ENCODE results near the gene NUP98.
"Not testable (repeated sequence)": the region's sequence is repeated elsewhere in the genome, so short reads cannot be mapped to it uniquely, and the experiment has no call there.

The NUP98 gene

DNA sequence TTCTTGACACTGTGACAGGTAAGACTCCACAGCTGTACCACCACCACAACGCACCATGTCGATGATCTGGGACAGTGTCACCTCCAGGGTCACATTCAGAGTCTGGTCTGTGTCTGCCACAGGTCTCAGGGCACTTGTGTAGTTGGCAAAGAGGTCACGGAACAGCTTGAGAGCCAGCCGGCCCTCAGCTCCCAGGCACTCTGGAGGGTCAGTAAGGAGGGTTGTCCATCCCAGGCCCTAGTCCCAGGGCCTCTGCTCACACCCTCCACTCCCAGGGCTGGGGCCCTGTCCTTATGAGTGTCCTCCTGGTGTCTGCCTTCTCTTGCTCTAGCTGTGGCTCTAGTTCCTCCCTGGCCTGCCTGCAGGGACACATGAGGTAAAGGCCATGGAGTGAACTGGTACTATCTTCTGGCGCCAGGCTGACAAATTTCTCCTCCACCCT lies 127.6 kb downstream of the NUP98 start:
- no peak for DNase-seq (ENCODE audit: low read depth in 3 of 3)

DNA sequence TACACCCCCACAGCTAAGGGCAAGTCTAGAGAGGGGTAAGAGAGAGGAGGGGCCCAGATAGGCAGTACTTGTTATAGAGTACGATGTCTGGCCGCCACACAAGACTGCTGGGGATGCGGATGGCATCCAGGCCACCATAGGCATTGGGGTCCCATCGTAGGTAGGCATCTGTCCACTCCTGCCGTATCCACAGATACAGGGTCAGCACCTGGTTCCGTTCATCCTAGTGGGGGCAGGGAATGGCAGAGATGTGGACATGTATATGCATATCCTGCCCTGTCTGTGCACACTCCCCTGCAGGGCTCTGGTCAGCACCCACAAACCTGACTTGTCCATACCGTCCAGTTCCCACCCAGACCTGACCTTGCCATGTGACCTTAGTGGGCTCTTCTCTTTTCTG lies 128.2 kb downstream of the NUP98 start:
- DNase-seq (ENCODE audit: low read depth in 3 of 3): no peak

DNA sequence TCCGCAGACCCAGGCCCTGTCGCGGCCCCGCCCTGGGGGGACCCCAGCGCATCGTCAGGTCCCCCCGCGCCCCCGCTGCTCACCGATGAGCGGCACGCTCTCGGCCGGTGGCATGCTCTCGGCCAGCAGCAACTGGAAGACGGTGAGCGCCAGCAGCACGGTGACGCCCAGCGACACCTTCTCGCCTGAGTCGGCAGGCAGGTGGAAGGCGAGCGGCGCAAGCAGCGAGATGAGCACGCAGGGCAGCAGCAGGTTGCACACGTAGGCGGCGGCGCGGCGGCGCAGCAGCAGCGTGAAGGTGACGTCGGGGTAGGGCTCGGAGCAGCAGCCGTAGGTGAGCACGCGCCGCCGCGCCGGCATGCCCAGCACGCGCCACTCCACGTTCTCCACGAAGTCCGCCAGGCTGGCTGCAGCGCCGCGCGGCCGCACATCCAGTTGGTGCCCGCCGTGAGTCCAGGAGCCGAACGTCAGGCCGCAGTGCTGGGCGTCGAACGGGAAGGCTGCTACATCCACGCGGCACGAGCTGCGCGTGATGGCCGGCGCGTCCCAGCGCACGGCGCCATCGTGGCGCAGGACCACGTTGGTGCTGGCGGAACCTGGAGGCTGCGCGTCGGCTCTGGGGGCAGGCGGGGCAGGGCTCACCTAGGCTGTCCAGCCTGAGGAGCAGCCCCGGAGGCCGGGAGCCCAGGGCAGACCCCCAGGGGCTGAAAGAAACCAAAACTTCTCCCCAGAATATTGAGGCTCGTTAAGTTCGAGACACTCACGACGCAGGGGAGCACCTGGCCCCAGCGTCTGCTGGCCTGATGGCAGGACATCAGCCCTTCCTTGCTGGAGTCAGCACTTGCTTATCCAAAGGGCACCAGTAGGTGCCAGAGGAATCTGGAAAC lies 130.0 kb downstream of the NUP98 start:
- DNase-seq (ENCODE audit: low read depth in 3 of 3): no peak

DNA sequence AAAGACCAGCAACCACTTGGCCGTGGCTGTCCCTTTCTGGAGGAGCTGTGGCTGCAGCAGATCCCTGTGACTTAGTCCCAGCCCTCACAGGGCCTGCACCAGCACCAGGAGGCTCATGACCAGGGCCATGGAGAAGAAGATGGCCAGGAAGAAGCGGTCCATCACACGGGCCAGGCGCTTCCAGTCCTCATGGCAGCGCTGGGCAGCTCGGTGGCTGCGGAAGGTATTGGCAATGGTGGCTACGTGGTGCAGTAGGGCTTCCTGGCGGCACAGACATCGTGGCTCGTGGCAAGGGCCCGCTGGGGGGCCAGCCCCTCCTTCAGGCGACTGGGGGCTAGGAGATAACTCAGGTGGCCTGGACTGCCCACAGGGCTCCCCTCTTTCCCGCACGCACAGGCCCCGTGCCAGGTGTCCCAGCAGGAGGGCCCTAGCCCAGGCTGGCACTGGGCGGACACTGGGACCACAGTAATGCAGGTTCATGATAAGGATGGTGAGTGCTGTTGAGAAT lies 131.3 kb downstream of the NUP98 start:
- no peak for DNase-seq (ENCODE audit: low read depth in 3 of 3)

DNA sequence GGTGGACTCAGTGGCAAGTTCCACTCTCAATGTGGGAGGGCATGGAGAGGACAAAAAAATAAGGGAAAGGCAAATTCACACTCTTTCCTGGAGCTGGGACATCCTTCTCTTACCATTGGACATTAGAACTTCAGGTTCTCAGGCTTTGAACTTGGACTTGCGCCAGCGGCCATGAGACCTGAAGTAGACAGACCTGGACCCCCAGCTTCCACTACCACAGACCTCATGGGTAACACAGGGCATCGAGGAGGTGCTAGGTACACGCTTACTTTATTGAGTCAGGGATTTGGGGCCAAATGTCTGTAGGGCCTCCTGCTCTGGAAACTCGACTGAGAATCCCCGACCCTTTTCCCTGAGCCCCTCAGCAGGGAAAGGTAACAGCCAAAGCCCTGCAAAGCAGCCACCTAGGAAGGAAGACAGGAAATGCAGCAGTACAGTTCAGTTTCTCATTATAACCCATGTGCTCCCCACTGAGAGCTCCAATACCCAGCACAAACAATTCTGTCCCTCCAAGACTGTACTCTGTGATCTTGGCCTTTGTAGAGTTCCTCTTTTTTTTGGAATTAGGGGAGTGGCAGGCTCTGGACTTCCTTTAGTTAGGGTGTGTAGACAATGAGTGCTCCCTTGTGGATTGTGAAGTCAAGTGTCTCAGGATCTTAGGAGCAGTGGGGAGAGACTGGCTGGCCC lies 131.9 kb downstream of the NUP98 start:
- no peak for DNase-seq (ENCODE audit: low read depth in 3 of 3)

DNA sequence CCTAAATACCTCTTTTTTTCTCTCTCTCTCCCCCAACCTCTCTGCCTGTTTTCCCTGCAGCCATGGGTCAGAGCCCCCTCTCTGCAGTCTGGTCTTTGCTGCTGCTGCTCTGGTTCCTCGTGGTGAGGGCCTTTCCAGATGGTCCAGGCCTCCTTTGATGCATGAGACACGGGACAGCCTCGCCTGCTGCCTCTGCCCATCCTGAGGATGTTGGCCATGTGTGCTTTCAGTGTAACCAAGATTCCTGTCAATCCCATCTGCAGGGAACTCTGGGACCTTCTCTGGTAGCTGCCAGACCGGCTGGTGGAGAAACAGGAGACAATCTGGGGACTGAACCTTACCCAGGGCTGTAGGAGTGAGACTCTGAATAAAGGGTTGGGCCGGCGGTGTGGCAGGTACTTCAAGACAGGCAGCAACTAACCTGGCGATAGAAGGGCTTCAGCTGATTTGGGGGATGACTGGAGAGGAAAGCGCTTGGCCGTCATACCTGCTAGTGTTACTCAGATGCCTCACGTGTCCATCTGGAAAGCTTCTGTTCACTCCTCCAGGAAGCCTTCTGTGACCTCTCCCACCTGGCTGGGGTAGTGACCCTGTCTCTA lies 133.2 kb downstream of the NUP98 start:
- no peak for DNase-seq (ENCODE audit: low read depth in 3 of 3)

DNA sequence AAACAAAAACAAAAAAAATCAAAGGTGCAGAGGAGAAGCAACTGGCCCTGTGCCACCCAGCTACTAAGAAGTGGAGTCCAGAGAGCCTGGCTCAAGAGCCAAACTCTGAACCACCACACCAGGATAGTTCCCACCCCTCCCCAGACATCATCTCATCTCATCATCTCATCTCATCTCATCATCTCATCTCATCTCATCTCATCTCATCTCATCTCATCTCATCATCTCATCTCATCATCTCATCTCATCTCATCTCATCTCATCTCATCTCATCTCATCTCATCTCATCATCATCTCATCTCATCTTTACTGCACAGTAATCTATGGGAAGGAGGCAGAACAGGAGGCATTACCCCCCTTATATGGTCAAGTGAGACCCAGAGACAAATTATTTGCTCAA lies 134.5 kb downstream of the NUP98 start:
- no peak for DNase-seq (ENCODE audit: low read depth in 3 of 3)

DNA sequence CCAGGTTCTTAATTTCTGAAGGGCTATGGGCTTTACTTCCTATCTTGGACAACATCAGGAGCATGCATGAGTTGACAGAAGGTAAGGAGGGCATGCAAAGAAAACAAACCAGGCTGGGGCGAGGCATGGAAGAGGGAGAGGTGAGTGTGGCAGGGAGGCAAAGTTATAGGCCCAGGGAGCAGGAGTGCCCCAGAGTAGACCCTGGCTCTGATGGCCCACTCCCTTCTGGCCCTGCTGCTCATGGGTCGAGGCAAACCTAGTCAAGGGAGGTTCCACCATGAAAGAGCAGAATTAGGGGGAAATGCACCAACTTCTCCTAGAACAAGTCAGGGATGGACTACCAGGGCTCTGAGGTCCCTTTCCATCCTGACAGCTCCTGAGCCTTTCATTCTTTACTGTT lies 136.4 kb downstream of the NUP98 start:
- no peak for DNase-seq (ENCODE audit: low read depth in 3 of 3)

DNA sequence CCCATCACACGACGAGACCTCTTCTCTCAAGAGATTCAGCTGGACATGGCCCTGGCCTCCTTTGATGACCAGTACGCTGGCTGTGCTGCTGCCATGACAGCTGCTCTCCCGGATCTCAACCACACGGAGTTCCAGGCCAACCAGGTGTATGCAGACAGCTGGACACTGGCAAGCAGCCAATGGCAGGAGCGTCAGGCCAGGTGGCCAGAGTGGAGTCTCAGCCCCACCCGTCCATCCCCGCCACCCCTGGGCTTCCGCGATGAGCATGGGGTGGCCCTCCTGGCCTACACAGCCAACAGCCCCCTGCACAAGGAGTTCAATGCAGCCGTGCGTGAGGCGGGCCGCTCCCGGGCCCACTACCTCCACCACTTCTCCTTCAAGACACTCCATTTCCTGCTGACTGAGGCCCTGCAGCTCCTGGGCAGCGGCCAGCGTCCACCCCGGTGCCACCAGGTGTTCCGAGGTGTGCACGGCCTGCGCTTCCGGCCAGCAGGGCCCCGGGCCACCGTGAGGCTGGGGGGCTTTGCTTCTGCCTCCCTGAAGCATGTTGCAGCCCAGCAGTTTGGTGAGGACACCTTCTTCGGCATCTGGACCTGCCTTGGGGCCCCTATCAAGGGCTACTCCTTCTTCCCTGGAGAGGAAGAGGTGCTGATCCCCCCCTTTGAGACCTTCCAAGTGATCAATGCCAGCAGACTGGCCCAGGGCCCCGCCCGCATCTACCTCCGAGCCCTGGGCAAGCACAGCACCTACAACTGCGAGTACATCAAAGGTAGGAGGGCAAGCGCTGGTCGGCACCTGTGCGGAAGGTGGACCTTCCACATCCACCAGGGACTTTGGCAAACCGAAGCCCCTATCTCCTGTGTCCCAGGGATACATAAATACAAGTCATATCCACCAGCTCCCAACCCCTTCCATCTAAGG lies 137.5 kb downstream of the NUP98 start:
- DNase-seq (ENCODE audit: low read depth in 3 of 3): no peak

DNA sequence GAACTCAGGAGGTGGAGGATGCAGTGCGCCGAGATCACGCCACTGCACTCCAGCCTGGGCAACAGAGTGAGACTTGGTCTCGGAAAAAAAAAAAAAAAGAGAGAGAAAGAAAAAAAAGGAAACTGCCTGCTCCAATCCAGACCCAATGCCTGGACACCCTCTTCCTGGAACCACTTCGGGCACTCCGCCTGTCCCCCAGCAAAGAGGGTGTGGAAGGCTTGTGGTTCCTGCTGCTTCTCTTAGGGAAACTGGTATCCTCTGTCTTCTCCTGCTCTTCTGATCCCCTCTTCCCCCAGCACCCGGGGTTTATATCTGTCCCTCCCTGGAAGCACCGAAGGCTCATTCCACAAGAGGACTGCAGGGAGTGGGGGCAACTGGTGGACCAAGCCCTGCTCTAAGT lies 139.1 kb downstream of the NUP98 start:
- DNase-seq (ENCODE audit: low read depth in 3 of 3): no peak

DNA sequence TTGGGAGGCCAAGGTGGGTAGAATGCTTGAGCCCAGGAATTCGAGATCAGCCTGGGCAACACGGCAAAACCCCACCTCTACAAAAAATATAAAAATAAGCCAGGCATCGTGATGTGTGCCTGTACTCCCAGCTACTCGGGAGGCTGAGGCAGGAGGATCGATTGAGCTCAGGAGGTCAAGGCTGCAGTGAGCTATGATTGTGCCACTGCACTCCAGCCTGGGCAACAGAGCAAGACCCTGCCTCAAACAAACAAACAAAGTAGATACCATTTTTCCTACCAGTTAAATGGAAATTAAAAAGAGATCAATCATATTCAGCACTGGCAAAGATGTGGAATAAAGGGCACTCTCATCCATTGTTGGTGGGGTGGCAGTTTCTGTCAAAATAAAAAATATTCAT lies 140.0 kb downstream of the NUP98 start:
- DNase-seq (ENCODE audit: low read depth in 3 of 3): not testable (repeated sequence)

DNA sequence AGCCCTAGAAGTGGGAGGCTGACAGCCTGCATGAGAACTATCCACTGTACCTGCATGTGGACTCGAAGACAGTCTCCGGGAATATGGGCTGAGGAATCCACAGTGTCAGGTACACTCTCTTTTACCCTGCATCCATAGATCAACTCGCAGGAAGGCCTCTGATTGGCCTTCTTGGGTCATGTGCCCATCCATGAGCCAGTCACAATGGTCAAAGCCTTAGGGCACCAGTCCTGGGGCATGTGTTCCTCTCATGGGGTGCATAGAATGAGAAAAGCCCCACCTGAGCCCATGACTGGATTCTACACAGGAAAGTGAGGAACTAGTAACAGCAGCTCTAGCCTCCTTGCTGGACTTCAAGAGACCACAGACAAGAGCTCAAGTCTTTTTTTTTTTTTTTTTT lies 141.8 kb downstream of the NUP98 start:
- no peak for DNase-seq (ENCODE audit: low read depth in 3 of 3)

DNA sequence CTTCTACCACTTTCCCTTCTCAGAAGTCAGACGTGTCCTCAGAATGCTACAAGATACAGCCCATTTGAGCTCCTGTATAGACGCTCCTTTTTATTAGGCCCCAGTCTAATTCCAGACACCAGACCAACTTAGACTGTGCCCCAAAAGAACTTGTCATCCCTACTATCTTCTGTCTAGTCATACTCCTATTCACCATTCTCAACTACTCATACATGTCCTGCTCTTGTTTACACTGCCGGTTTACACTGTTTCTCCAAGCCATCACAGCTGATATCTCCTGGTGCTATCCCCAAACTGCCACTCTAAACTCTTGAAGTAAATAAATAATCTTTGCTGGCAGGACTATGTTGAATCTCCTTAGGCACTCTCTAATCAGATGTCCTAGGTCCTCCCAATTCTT lies 144.8 kb downstream of the NUP98 start:
- DNase-seq (ENCODE audit: low read depth in 3 of 3): not testable (repeated sequence)

DNA sequence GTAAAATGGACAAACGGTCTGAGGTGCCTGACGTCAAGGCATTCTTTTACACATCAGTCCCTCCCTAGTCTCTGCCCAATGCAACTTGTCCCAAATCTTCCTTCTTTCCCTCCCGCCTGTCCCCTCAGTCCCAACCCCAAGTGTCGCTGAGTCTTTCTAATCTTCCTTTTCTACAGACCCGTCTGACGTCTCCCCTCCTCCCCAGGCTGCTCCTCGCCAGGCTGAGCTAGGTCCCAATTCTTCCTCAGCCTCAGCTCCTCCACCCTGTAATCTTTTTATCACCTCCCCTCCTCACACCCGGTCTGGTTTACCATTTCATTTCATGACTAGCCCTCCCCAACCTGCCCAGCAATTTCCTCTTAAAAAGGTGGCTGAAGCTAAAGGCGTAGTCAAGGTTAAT lies 148.0 kb downstream of the NUP98 start:
- DNase-seq (ENCODE audit: low read depth in 3 of 3): not testable (repeated sequence)

DNA sequence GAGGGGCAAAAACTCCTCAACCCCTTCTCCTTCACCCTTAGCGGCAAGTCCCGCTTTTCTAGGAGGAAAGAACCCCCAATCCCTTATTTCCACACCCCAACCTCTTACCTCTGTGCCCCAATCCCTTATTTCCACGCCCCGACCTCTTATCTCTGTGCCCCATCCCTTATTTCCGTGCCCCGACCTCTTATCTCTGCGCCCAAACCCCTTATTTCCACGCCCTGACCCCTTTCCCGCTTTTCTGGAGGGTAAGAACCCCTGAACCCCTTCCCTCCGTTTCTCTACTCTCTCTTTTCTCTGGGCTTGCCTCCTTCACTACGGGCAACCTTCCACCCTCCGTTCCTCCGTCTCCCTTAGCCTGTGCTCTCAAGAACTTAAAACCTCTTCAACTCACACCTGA lies 148.5 kb downstream of the NUP98 start:
- DNase-seq (ENCODE audit: low read depth in 3 of 3): not testable (repeated sequence)

DNA sequence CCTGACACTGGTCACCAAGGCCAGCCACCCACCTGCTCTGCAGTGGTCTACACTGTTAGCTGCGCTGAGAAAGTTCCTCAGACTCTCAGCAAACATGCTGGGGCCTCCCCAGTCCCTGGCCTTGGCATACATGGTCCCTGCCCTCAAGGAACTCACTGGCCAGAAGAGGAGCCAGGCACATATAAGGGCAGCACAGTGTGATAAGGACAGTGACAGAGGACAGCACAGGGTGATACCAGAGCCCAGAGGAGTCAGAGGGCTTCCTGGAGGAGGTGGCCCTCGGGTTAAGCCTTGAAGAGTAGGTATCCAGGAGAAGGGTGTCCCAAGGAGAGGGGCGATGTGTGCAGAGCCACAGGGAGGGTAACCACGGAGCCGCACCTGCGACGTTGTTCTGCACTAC lies 151.8 kb downstream of the NUP98 start:
- DNase-seq (ENCODE audit: low read depth in 3 of 3): no peak

DNA sequence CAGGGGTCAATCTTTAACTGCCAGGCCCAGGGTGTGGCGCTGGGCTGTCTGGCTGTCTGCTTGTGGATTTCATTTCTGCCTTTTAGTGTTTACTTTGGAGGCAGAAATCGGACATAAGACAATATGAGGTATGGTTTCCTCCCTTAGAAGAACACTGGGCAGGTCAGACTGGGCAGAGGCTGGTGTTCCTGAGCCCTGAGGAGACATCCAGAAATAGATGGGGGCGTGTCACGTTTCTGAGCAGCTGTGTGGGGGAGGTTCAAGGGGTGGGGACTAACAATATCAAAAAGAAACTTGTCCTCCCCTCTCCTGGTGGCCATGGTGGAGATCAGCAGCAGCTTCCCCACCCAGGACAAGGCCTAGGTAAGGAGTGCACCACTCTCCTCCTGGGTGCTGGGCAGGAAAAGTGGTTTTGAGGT lies 152.5 kb downstream of the NUP98 start, which contains the start of gene ART1:
ART1 (plus strand) TSS at position 312 of the 419 bp plus-strand sequence. CDS start 14,086 bp downstream, outside the sequence.
- DNase-seq (ENCODE audit: low read depth in 3 of 3): no peak

DNA sequence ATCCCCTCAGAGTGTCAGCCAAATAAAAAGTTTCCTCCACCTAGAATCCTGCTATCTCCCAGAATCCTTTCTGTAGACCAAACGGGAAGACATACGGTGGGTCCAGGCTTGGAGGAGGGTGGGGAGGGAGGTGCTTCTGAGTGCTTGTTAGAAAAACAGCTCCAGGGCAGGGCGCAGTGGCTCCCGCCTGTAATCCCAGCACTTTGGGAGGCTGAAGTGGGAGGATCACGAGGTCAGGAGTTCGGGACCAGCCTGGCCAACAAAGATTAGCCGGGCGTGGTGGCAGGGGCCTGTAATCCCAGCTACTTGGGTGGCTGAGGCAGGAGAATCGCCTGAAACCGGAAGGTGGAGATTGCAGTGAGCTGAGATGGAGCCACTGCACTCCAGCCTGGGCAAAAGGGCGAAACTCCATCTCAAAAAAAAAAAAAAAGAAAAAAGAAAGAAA lies 154.2 kb downstream of the NUP98 start:
- not testable (repeated sequence) for DNase-seq (ENCODE audit: low read depth in 3 of 3)

DNA sequence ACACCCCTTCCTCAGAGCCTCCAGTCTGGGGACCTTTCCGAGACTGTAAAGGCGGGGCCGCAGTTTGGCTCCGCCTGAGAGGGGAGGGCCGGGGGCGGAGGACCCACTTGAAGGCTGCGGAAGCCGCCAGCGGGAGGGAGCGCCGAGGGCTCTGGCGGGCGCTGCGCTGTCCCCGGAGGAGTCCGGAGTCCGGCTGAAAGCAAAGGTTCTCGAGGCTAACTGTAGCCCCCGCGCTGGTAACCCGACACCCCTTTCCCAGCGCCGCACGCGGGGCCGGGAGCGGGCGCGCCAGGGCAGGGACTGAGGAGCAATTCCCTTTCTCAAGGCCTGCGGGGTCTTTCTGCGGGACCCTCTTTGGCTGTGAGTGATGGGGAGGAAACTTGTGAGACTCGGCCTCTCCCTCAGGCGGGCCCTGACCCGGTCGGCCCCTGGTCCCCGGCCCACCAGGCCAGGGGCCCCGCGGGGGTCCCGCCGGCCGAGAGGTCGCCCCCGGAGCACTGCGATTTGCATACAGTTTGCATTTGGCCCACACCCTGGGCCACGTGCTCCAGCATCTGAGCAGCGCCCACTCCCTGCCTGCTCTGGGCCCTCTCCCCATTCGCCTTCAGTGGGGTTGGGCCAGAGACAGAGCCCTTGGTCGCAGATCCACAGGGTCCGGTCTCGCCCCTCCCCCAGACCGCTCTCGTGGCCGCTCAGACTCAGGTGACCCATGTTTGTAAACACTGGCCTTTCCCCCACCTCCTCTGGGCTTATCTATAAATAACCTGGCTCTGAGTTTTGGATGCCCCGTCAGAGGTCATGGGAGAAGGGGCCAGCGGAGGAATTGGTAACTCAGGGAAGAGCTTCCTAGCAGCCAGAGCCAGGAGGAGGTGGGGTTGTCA lies 155.0 kb downstream of the NUP98 start:
- DNase-seq (ENCODE audit: low read depth in 3 of 3): peak; percentile 22 to 65 (median 55)

DNA sequence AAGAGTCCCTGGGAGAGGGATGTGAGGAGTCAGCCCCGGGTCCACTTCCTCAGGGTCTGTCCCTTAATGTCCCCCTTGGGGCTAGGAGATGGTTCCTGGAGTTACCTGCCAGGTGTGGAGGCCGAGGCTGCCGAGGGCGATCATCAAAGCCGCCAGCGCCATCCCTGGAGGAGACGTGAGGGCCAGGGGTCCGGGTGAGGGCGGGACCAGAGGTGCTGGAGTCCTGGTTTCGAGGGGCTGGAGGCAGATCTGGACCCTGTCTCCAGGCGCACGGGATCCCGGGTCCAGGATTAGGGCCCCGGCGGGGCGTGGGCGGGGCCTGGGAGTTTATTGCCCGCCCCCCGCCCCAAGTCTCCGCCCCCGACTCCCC lies 155.7 kb downstream of the NUP98 start, which contains the start of gene ART5:
ART5 (minus strand) TSS at position 292 of the 370 bp plus-strand sequence; CDS start at position 162, 130 bp downstream.
- DNase-seq (ENCODE audit: low read depth in 3 of 3): no peak

Measured in stimulated activated CD4-positive, alpha-beta T cell treated with anti-CD3 and anti-CD28 coated beads, TNF-alpha, amount 100 ng/mL, for 24 hours (primary cell).